22Rv1 (cell line): ENCODE results near the gene EBF3.

ENCODE experiments used
- H3K27ac ChIP-seq: fragments of 450-650 bp; 2 replicates; pipeline ENCODE4 v1.5.1; 2017
- CTCF ChIP-seq: fragments of 450-650 bp; IDR thresholded peaks from 2 replicates; pipeline ENCODE4 v1.5.1; 2017; ENCODE audit warnings: mild to moderate bottlenecking
- ZFX ChIP-seq: fragments of 450-650 bp; IDR thresholded peaks from 2 replicates; pipeline ENCODE4 v1.6.1; 2017; ENCODE audit warnings: antibody characterized with exemption, borderline replicate concordance

The EBF3 gene

GRCh38 chr10:129860396-129860795, 103.7 kb downstream of the EBF3 start:
- no peak overlapping the region for H3K27ac ChIP-seq
- TF ChIP-seq ZFX (no peak), CTCF (no peak)

- H3K27ac ChIP-seq, result no peak overlapping the region
- TF ChIP-seq ZFX (no peak), CTCF (no peak)
Observed at GRCh38 chr10:129859536-129859935, 104.5 kb downstream of the EBF3 start.

- TF ChIP-seq ZFX, result no peak
- TF ChIP-seq CTCF, result no peak
- H3K27ac ChIP-seq, result no peak overlapping the region
Observed at GRCh38 chr10:129857242-129857960, 106.7 kb downstream of the EBF3 start.

- no peak overlapping the region for H3K27ac ChIP-seq
- no peak for TF ChIP-seq CTCF
- TF ChIP-seq ZFX, result no peak
Observed at GRCh38 chr10:129855836-129856563, 108.1 kb downstream of the EBF3 start.

GRCh38 chr10:129854796-129855705, 109.0 kb downstream of the EBF3 start:
- TF ChIP-seq CTCF (no peak), ZFX (no peak)
- H3K27ac ChIP-seq, result no peak overlapping the region

- TF ChIP-seq CTCF (no peak), ZFX (no peak)
Observed at GRCh38 chr10:129854158-129854557, 109.9 kb downstream of the EBF3 start.

More at GRCh38 chr10:129854158-129854557, 109.9 kb downstream of the EBF3 start:
- H3K27ac ChIP-seq, result no peak overlapping the region
